OCI-LY3 (cell line): Measurements from ENCODE around the gene MS4A5.

Source experiments
- CTCF ChIP-seq: fragments of 200-600, 300-600 bp; sonication (generic); IDR thresholded peaks from 2 replicates; pipeline ENCODE4 v1.5.1; 2014; ENCODE audit warnings: antibody characterized with exemption, low read length, low read depth
- EZH2phosphoT487 ChIP-seq: fragments of 200-600 bp; shearing (Covaris generic); IDR thresholded peaks from 2 replicates; pipeline ENCODE4 v1.6.1; 2018; ENCODE audit warnings: antibody characterized with exemption, mixed run types, low read depth

GRCh38 chr11:60394666-60395380, 34.5 kb upstream of the MS4A5 start:
- no peak for TF ChIP-seq CTCF
- TF ChIP-seq EZH2phosphoT487, result no peak
